SK-N-SH treated with all-trans-retinoic acid at 6 μM for 48 hours (cell line): ENCODE results near the gene C2CD3.

ENCODE experiments used
- ATAC-seq: fragments of 200-7000 bp; cut with Tn5 transposase; 3 replicates; pipeline ENCODE4 v1.9.1; 2020; ENCODE audit warnings: mild to moderate bottlenecking, moderate library complexity
- ARNTL ChIP-seq: fragments of 450-650 bp; formaldehyde crosslinking; IDR thresholded peaks from 2 replicates; pipeline ENCODE4 v1.5.0; 2020; ENCODE audit warnings: low read depth, mild to moderate bottlenecking, moderate library complexity, borderline replicate concordance
- BACH2 ChIP-seq: fragments of 250-450 bp; sonication (Bioruptor Pico); IDR thresholded peaks from 2 replicates; pipeline ENCODE4 v1.9.0; 2021; ENCODE audit warnings: mild to moderate bottlenecking, borderline replicate concordance
- CREB5 ChIP-seq: fragments of 250-450 bp; sonication (Bioruptor Pico); IDR thresholded peaks from 2 replicates; pipeline ENCODE4 v1.5.1; 2020; ENCODE audit warnings: low read depth, mild to moderate bottlenecking, moderate library complexity
- ESRRG ChIP-seq: fragments of 250-450 bp; sonication (Bioruptor Pico); IDR thresholded peaks from 2 replicates; pipeline ENCODE4 v1.6.1; 2021; ENCODE audit warnings: mild to moderate bottlenecking
- GLIS3 ChIP-seq: fragments of 250-450 bp; sonication (Bioruptor Pico); IDR thresholded peaks from 2 replicates; pipeline ENCODE4 v1.5.0; 2020; ENCODE audit warnings: mild to moderate bottlenecking, moderate library complexity
- ISL1 ChIP-seq: fragments of 250-450 bp; sonication (Bioruptor Pico); IDR thresholded peaks from 2 replicates; pipeline ENCODE4 v2.1.2; 2022; ENCODE audit warnings: mild to moderate bottlenecking, moderate library complexity
- OSR1 ChIP-seq: fragments of 250-450 bp; sonication (Bioruptor Pico); IDR thresholded peaks from 2 replicates; pipeline ENCODE4 v1.8.0; 2022; ENCODE audit warnings: moderate library complexity, mild to moderate bottlenecking, inconsistent platforms
- PATZ1 ChIP-seq: fragments of 250-450 bp; sonication (Bioruptor Pico); IDR thresholded peaks from 2 replicates; pipeline ENCODE4 v1.8.0; 2020; ENCODE audit warnings: mild to moderate bottlenecking, moderate library complexity, borderline replicate concordance
- POU6F1 ChIP-seq: fragments of 250-450 bp; sonication (Bioruptor Pico); IDR thresholded peaks from 2 replicates; pipeline ENCODE4 v1.8.0; 2021; ENCODE audit warnings: low read depth, mild to moderate bottlenecking, moderate library complexity, borderline replicate concordance
- PPARA ChIP-seq: fragments of 250-450 bp; sonication (Bioruptor Pico); IDR thresholded peaks from 2 replicates; pipeline ENCODE4 v1.5.0; 2020; ENCODE audit warnings: mild to moderate bottlenecking, borderline replicate concordance
- RARB ChIP-seq: fragments of 250-450 bp; sonication (Bioruptor Pico); IDR thresholded peaks from 2 replicates; pipeline ENCODE4 v1.8.0; 2021; ENCODE audit warnings: mild to moderate bottlenecking, moderate library complexity
- SNAI2 ChIP-seq: fragments of 250-450 bp; sonication (Bioruptor Pico); IDR thresholded peaks from 2 replicates; pipeline ENCODE4 v1.5.0; 2020; ENCODE audit warnings: mild to moderate bottlenecking, moderate library complexity
- TCF4 ChIP-seq: fragments of 250-450 bp; sonication (Bioruptor Pico); IDR thresholded peaks from 2 replicates; pipeline ENCODE4 v1.8.0; 2021; ENCODE audit warnings: mild to moderate bottlenecking, moderate library complexity, borderline replicate concordance
- TOX ChIP-seq: fragments of 250-450 bp; sonication (Bioruptor Pico); IDR thresholded peaks from 2 replicates; pipeline ENCODE4 v1.8.0; 2021; ENCODE audit warnings: mild to moderate bottlenecking, moderate library complexity, borderline replicate concordance
- TSHZ2 ChIP-seq: fragments of 250-450 bp; sonication (Bioruptor Pico); IDR thresholded peaks from 2 replicates; pipeline ENCODE4 v1.5.0; 2020; ENCODE audit warnings: mild to moderate bottlenecking, moderate library complexity
- ZC3H10 ChIP-seq: fragments of 250-450 bp; sonication (Bioruptor Pico); IDR thresholded peaks from 2 replicates; pipeline ENCODE4 v1.5.1; 2021; ENCODE audit warnings: mild to moderate bottlenecking, moderate library complexity
- ZFP3 ChIP-seq: fragments of 250-450 bp; sonication (Bioruptor Pico); IDR thresholded peaks from 2 replicates; pipeline ENCODE4 v1.5.0; 2020; ENCODE audit warnings: mild to moderate bottlenecking, moderate library complexity
- ZFP30 ChIP-seq: fragments of 450-650 bp; formaldehyde crosslinking; IDR thresholded peaks from 2 replicates; pipeline ENCODE4 v1.5.0; 2022; ENCODE audit warnings: mild to moderate bottlenecking, moderate library complexity
- ZNF565 ChIP-seq: fragments of 450-650 bp; formaldehyde crosslinking; conservative IDR thresholded peaks from 2 replicates; pipeline ENCODE4 v1.5.0; 2020; ENCODE audit warnings: low read depth, mild to moderate bottlenecking, moderate library complexity
- ZNF70 ChIP-seq: fragments of 450-650 bp; formaldehyde crosslinking; IDR thresholded peaks from 2 replicates; pipeline ENCODE4 v1.5.0; 2020; ENCODE audit warnings: mild to moderate bottlenecking, moderate library complexity
- ZNF8 ChIP-seq: fragments of 450-650 bp; formaldehyde crosslinking; IDR thresholded peaks from 2 replicates; pipeline ENCODE4 v1.5.0; 2020; ENCODE audit warnings: mild to moderate bottlenecking, moderate library complexity

Gene C2CD3

GRCh38 chr11:74037309-74037708, 133.5 kb downstream of the C2CD3 start:
- ATAC-seq, result no peak
- TF ChIP-seq ZFP3, result no peak
- no peak for TF ChIP-seq ESRRG (CRISPR knock-in tag)
- no peak for TF ChIP-seq ZNF565 (CRISPR knock-in tag)
- no peak for TF ChIP-seq GLIS3 (CRISPR knock-in tag)
- TF ChIP-seq ZNF70, result no peak
- no peak for TF ChIP-seq POU6F1 (CRISPR knock-in tag)
- TF ChIP-seq CREB5 (CRISPR knock-in tag), result no peak

GRCh38 chr11:74035264-74035663, 135.5 kb downstream of the C2CD3 start:
- ATAC-seq, result no peak
- TF ChIP-seq ZC3H10 (CRISPR knock-in tag) (no peak), SNAI2 (no peak), PATZ1 (no peak), ARNTL (no peak), GLIS3 (CRISPR knock-in tag) (no peak)

- no peak for TF ChIP-seq ZFP3
- TF ChIP-seq RARB (CRISPR knock-in tag), result no peak
- TF ChIP-seq TOX (CRISPR knock-in tag), result no peak
- no peak for TF ChIP-seq GLIS3 (CRISPR knock-in tag)
Measured at GRCh38 chr11:74033046-74033445, 137.8 kb downstream of the C2CD3 start.

GRCh38 chr11:74030723-74031676, 139.8 kb downstream of the C2CD3 start:
- TF ChIP-seq ISL1 (CRISPR knock-in tag) (no peak), ZC3H10 (CRISPR knock-in tag) (no peak), OSR1 (CRISPR knock-in tag) (no peak), PPARA (CRISPR knock-in tag) (no peak), ZNF70 (no peak), ZNF565 (CRISPR knock-in tag) (no peak), ESRRG (CRISPR knock-in tag) (no peak), TSHZ2 (no peak), ZFP30 (CRISPR knock-in tag) (no peak), POU6F1 (CRISPR knock-in tag) (no peak), RARB (CRISPR knock-in tag) (no peak), SNAI2 (no peak), BACH2 (no peak), ZFP3 (no peak), TOX (CRISPR knock-in tag) (no peak), ZNF8 (CRISPR knock-in tag) (no peak), TCF4 (CRISPR knock-in tag) (no peak), CREB5 (CRISPR knock-in tag) (no peak)
- TF ChIP-seq, all 23 proteins: peak for 0
- no peak for ATAC-seq

More at GRCh38 chr11:74033046-74033445, 137.8 kb downstream of the C2CD3 start:
- no peak for ATAC-seq
